GM12878 (cell line): ENCODE measurements around the gene ARL14EP. TPM values are rescaled to one million over a fixed set of nuclear protein-coding genes. Genes with fewer than 3 reads are reported as not detected.

Experiments used
- ATF7 ChIP-seq: fragments of 450-650 bp; IDR thresholded peaks from 2 replicates; pipeline ENCODE4 v1.6.1; 2016; ENCODE audit warnings: low read depth, mild to moderate bottlenecking
- BMI1 ChIP-seq: fragments of 450-650 bp; IDR thresholded peaks from 2 replicates; pipeline ENCODE4 v1.6.1; 2016; ENCODE audit warnings: mild to moderate bottlenecking, moderate library complexity, borderline replicate concordance
- CBFB ChIP-seq: IDR thresholded peaks from 2 replicates; pipeline ENCODE4 v1.6.1; 2016; ENCODE audit warnings: antibody characterized with exemption, low read depth
- CHD4 ChIP-seq: fragments of 200-600 bp; sonication (generic); IDR thresholded peaks from 2 replicates; pipeline ENCODE4 v1.6.1; 2016; ENCODE audit warnings: mild to moderate bottlenecking
- DPF2 ChIP-seq: fragments of 450-650 bp; IDR thresholded peaks from 2 replicates; pipeline ENCODE4 v1.6.1; 2017; ENCODE audit warnings: mild to moderate bottlenecking
- EED ChIP-seq: sonication (generic); IDR thresholded peaks from 2 replicates; pipeline ENCODE4 v1.6.1; 2016; ENCODE audit warnings: antibody characterized with exemption, low read depth
- IKZF2 ChIP-seq, 2 experiments: fragments of 450-650 bp; IDR thresholded peaks; 2 replicates each; pipeline ENCODE4 v1.6.1; 2017; ENCODE audit warnings: mild to moderate bottlenecking in 2 of 2, moderate library complexity in 2 of 2
- IRF4 ChIP-seq: IDR thresholded peaks from 2 replicates; pipeline ENCODE4 v1.6.1; 2011; ENCODE audit warnings: low read depth, low read length
- MYB ChIP-seq: fragments of 150-350 bp; IDR thresholded peaks from 2 replicates; pipeline ENCODE4 v1.6.1; 2014; ENCODE audit warnings: mild to moderate bottlenecking, low read depth, low read length, borderline replicate concordance
- PKNOX1 ChIP-seq: fragments of 450-650 bp; IDR thresholded peaks from 2 replicates; pipeline ENCODE4 v1.6.1; 2016; ENCODE audit warnings: mild to moderate bottlenecking
- RCOR1 ChIP-seq: conservative IDR thresholded peaks from 2 replicates; pipeline ENCODE4 v1.6.1; 2012; ENCODE audit warnings: low read depth, low read length, improper control_type of control experiment
- RELB ChIP-seq: fragments of 450-650 bp; IDR thresholded peaks from 2 replicates; pipeline ENCODE4 v1.6.1; 2017; ENCODE audit warnings: low read depth, mild to moderate bottlenecking, moderate library complexity
- SMAD1 ChIP-seq: fragments of 450-650 bp; IDR thresholded peaks from 2 replicates; pipeline ENCODE4 v1.6.1; 2018; ENCODE audit warnings: mild to moderate bottlenecking, low read depth; ENCODE audit not compliant: partially characterized antibody
- SPI1 ChIP-seq: IDR thresholded peaks from 2 replicates; pipeline ENCODE4 v1.6.1; 2011; ENCODE audit warnings: low read depth, mild to moderate bottlenecking, low read length, moderate library complexity, borderline replicate concordance; ENCODE audit not compliant: insufficient read depth
- polyA plus RNA-seq, 11 experiments: library from polyadenylated mRNA; depleted of rRNA in 4 of 11; unstranded in 6 of 11; stranded (reverse) in 5 of 11; fragments of >200 nt; fragmentation: Nextera tagmentation in 4 of 11; fragmentation: Illumina TruSeq in 1 of 11; extraction: Ambion mirVana in 4 of 11; extraction: Trizol in 1 of 11; gene quantifications; 1 replicate in 1 of 11; 2 replicates in 10 of 11; pipeline versions ENCODE4 v1.2.1 to v1.2.3, GENCODE V29; 2011 to 2016; ENCODE audit warnings: inconsistent platforms in 2 of 11, missing spikeins in 2 of 11, low read depth in 1 of 11
- total RNA-seq, 4 experiments: library from RNA; depleted of rRNA in 3 of 4; stranded (reverse); fragments of >200 nt in 3 of 4; fragmentation: Illumina TruSeq in 1 of 4; extraction: Trizol in 1 of 4; gene quantifications; 2 replicates each; pipeline versions ENCODE4 v1.2.1 to v1.2.3, GENCODE V29; 2013 to 2021
- TF ChIP-seq, protein P1 (sequence below): fragments of 450-650 bp; IDR thresholded peaks from 2 replicates; pipeline ENCODE4 v1.6.1; 2017; ENCODE audit warnings: mild to moderate bottlenecking, low read depth, inconsistent platforms; ENCODE audit not compliant: poor library complexity, severe bottlenecking
- TF ChIP-seq, protein P2 (sequence below): IDR thresholded peaks from 2 replicates; pipeline ENCODE4 v1.6.1; 2012; ENCODE audit warnings: low read depth, low read length, improper control_type of control experiment
- TF ChIP-seq, protein P3 (sequence below): fragments of 450-650 bp; IDR thresholded peaks from 2 replicates; pipeline ENCODE4 v1.6.1; 2014; ENCODE audit warnings: mild to moderate bottlenecking

ARL14EP gene
- total and polyA plus RNA-seq, 10 of the 15 experiments (the other 5 are each of a cell fraction or from before 2014, with no cell fraction given) = 18.1 to 59.8 (median 42.8) TPM

DNA sequence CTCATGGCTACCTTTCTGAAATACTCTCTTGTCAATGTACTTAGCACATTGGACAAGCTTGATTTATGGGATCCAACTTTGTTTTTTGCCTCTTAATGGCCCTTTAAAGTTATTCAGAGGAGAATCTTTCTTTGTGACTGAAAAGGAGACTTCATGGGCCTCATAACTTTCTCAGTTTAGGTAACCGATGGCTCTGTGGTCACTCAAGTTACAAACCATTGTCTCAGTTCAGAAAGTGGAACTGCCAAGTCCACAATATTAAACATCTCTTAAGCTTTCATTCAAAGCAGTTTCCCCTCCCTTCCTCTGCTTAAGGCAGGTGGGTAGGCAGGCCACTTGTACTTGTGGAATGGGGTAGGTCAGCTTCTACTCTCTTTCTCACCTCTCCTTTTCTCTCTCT lies 12.3 kb upstream of the ARL14EP start (continued):
- TF ChIP-seq, protein P1, sequence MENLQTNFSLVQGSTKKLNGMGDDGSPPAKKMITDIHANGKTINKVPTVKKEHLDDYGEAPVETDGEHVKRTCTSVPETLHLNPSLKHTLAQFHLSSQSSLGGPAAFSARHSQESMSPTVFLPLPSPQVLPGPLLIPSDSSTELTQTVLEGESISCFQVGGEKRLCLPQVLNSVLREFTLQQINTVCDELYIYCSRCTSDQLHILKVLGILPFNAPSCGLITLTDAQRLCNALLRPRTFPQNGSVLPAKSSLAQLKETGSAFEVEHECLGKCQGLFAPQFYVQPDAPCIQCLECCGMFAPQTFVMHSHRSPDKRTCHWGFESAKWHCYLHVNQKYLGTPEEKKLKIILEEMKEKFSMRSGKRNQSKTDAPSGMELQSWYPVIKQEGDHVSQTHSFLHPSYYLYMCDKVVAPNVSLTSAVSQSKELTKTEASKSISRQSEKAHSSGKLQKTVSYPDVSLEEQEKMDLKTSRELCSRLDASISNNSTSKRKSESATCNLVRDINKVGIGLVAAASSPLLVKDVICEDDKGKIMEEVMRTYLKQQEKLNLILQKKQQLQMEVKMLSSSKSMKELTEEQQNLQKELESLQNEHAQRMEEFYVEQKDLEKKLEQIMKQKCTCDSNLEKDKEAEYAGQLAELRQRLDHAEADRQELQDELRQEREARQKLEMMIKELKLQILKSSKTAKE = no peak
- TF ChIP-seq IRF4 (peak; percentile 83; the same call in 1 of the 2 replicates), IKZF2 (IDR thresholded peaks at IDR 0.05) (peak; percentile 55 to 71; a peak in 3 of 4 replicates), BMI1 (0 out of 2 replicates have a peak, but pooled peaks have one; percentile 49), RELB (peak; percentile 64), PKNOX1 (peak; percentile 58), RCOR1 (no peak), EED (no peak), SMAD1 (no peak), SPI1 (peak; percentile 67), CHD4 (no peak), CBFB (0 out of 2 replicates have a peak, but pooled peaks have one; percentile 37), MYB (0 out of 2 replicates have a peak, but pooled peaks have one; percentile 38), ATF7 (peak; percentile 60), DPF2 (peak; percentile 90)
- TF ChIP-seq, protein P2, sequence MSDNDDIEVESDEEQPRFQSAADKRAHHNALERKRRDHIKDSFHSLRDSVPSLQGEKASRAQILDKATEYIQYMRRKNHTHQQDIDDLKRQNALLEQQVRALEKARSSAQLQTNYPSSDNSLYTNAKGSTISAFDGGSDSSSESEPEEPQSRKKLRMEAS = no peak
- TF ChIP-seq, protein P3, sequence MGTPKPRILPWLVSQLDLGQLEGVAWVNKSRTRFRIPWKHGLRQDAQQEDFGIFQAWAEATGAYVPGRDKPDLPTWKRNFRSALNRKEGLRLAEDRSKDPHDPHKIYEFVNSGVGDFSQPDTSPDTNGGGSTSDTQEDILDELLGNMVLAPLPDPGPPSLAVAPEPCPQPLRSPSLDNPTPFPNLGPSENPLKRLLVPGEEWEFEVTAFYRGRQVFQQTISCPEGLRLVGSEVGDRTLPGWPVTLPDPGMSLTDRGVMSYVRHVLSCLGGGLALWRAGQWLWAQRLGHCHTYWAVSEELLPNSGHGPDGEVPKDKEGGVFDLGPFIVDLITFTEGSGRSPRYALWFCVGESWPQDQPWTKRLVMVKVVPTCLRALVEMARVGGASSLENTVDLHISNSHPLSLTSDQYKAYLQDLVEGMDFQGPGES = no peak
